GM23248 (cell line): ENCODE measurements around the gene CMIP. TPM values are rescaled to one million over a fixed set of nuclear protein-coding genes. Genes with fewer than 3 reads are reported as not detected.

Experiments
- DNase-seq: peaks from one replicate; pipeline ENCODE4 v3.0.0-alpha.2; 2015
- H2AFZ ChIP-seq: fragments of 200-600 bp; sonication (generic); 2 replicates; pipeline ENCODE4 v1.6.1; 2016; ENCODE audit warnings: antibody characterized with exemption
- H3F3A ChIP-seq: fragments of 200-600 bp; sonication (generic); 2 replicates; pipeline ENCODE4 v1.6.1; 2016; ENCODE audit warnings: mild to moderate bottlenecking, antibody characterized with exemption, mixed run types; ENCODE audit not compliant: insufficient read depth
- H3K27ac ChIP-seq: fragments of 200-600 bp; sonication (generic); 2 replicates; pipeline ENCODE4 v1.5.1; 2016; ENCODE audit warnings: mild to moderate bottlenecking
- H3K27me3 ChIP-seq: fragments of 200-600 bp; sonication (generic); replicated peaks from 2 replicates; pipeline ENCODE4 v1.6.1; 2016; ENCODE audit warnings: mild to moderate bottlenecking; ENCODE audit not compliant: insufficient read depth
- H3K36me3 ChIP-seq: fragments of 200-600 bp; sonication (generic); 2 replicates; pipeline ENCODE4 v1.6.1; 2016; ENCODE audit warnings: low read depth, mild to moderate bottlenecking
- H3K4me1 ChIP-seq: fragments of 200-600 bp; sonication (generic); 2 replicates; pipeline ENCODE4 v1.6.1; 2016; ENCODE audit warnings: mild to moderate bottlenecking; ENCODE audit not compliant: insufficient read depth
- H3K4me2 ChIP-seq: fragments of 200-600 bp; sonication (generic); one replicate; pipeline ENCODE4 v1.6.1; 2016; ENCODE audit warnings: mild to moderate bottlenecking; ENCODE audit not compliant: unreplicated experiment
- H3K4me3 ChIP-seq: fragments of 200-600 bp; sonication (generic); 2 replicates; pipeline ENCODE4 v1.5.1; 2016; ENCODE audit warnings: mild to moderate bottlenecking
- H3K79me2 ChIP-seq: fragments of 200-600 bp; sonication (generic); 2 replicates; pipeline ENCODE4 v1.6.1; 2016; ENCODE audit warnings: mild to moderate bottlenecking; ENCODE audit not compliant: insufficient read depth
- H3K9ac ChIP-seq: fragments of 200-600 bp; sonication (generic); 2 replicates; pipeline ENCODE4 v1.6.1; 2016; ENCODE audit warnings: mild to moderate bottlenecking
- H3K9me2 ChIP-seq: fragments of 200-600 bp; sonication (generic); 2 replicates; pipeline ENCODE4 v1.6.1; 2016; ENCODE audit warnings: mixed run types, mild to moderate bottlenecking, moderate library complexity; ENCODE audit not compliant: insufficient read depth
- H3K9me3 ChIP-seq: fragments of 200-600 bp; sonication (generic); one replicate; pipeline ENCODE4 v1.6.1; 2017; ENCODE audit warnings: low read depth
- H4K20me1 ChIP-seq: fragments of 200-600 bp; sonication (generic); 2 replicates; pipeline ENCODE4 v1.6.0; 2016; ENCODE audit not compliant: insufficient read depth
- EZH2 ChIP-seq: fragments of 200-600 bp; sonication (generic); IDR thresholded peaks from 2 replicates; pipeline ENCODE4 v1.6.1; 2018; ENCODE audit warnings: antibody characterized with exemption, mild to moderate bottlenecking; ENCODE audit not compliant: insufficient read depth, poor library complexity, severe bottlenecking
- EZH2phosphoT487 ChIP-seq: fragments of 200-600 bp; sonication (generic); IDR thresholded peaks from 2 replicates; pipeline ENCODE4 v1.6.1; 2018; ENCODE audit warnings: antibody characterized with exemption, moderate library complexity, mild to moderate bottlenecking, low read depth; ENCODE audit not compliant: insufficient read depth
- WGBS, 2 experiments: methylation state at CpG; one replicate each; pipeline ENCODE4 v1.1.6; 2015 to 2017; ENCODE audit warnings: low lambda C conversion rate in 2 of 2, low coverage in 1 of 2; ENCODE audit errors: missing lambda C conversion rate in 2 of 2; 5-methylcytosine and 5-hydroxymethylcytosine counted together
- in situ Hi-C: fragments of 300-500 bp; cut with MboI; formaldehyde crosslinking; loops from 2 replicates; pipeline ENCODE4 v1.15.0; 2020
- polyA plus RNA-seq: library from polyadenylated mRNA; unstranded; fragments of >200 nt; fragmentation: Nextera tagmentation; extraction: Ambion mirVana; gene quantifications from 2 replicates; pipeline ENCODE4 v1.2.1, GENCODE V29; 2016
- total RNA-seq: library from RNA; depleted of rRNA; stranded (reverse); fragments of >200 nt; shearing (Covaris generic); gene quantifications from 2 replicates; pipeline ENCODE4 v1.2.3, GENCODE V29; 2014

CMIP gene
- total and polyA plus RNA-seq, 2 experiments from 2014 or later, result 1.5 to 9.5 TPM

- Histone ChIP-seq H3K27me3 (no peaks in the 10 kb centered on the region), H3K9me3 (no peaks in the 10 kb centered on the region), H3K4me1 (no peaks in the 10 kb centered on the region), H3K79me2 (no peaks in the 10 kb centered on the region), H4K20me1 (no peaks in the 10 kb centered on the region), H3K9ac (no peak overlapping the region), H3K27ac (no peak overlapping the region), H3K4me2 (no peak overlapping the region), H2AFZ (no peak overlapping the region), H3K4me3 (no peak overlapping the region), H3F3A (no peaks in the 10 kb centered on the region), H3K9me2 (no peaks in the 10 kb centered on the region), H3K36me3 (peaks cover 4% of the 10 kb centered on the region; the same call in 1 of the 2 replicates)
- WGBS, 2 experiments, result 96% methylated on average over 12 to 14 of the region's 14 CpGs
- in situ Hi-C loops, result no loop called here
- TF ChIP-seq EZH2phosphoT487, result no peak
- no peak for TF ChIP-seq EZH2
- no peak for DNase-seq
Measured at GRCh38 chr16:81671738-81672597, 227.4 kb downstream of the CMIP start.

- Histone ChIP-seq H3K9me3 (no peaks in the 10 kb centered on the region), H4K20me1 (no peaks in the 10 kb centered on the region), H3K36me3 (peaks cover 4% of the 10 kb centered on the region; the same call in 1 of the 2 replicates), H3K27me3 (no peaks in the 10 kb centered on the region), H3K79me2 (no peaks in the 10 kb centered on the region), H3K4me1 (no peaks in the 10 kb centered on the region), H3F3A (no peaks in the 10 kb centered on the region), H3K27ac (no peak overlapping the region), H3K4me3 (no peak overlapping the region), H3K9ac (no peak overlapping the region), H2AFZ (no peak overlapping the region), H3K9me2 (no peaks in the 10 kb centered on the region), H3K4me2 (no peak overlapping the region)
- no peak for DNase-seq
- 85 to 92% methylated on average over 7 of the region's 7 CpGs for WGBS, 2 experiments
- TF ChIP-seq EZH2 (no peak), EZH2phosphoT487 (no peak)
- in situ Hi-C loops, result no loop called here
Measured at GRCh38 chr16:81673432-81673831, 228.8 kb downstream of the CMIP start.

- Histone ChIP-seq H3K27me3 (no peaks in the 10 kb centered on the region), H3K36me3 (peaks cover 4% of the 10 kb centered on the region; the same call in 1 of the 2 replicates), H3K79me2 (no peaks in the 10 kb centered on the region), H2AFZ (no peak overlapping the region), H3K9ac (no peak overlapping the region), H3K9me2 (no peaks in the 10 kb centered on the region), H4K20me1 (no peaks in the 10 kb centered on the region), H3K4me1 (no peaks in the 10 kb centered on the region), H3K27ac (no peak overlapping the region), H3K4me3 (no peak overlapping the region), H3K9me3 (no peaks in the 10 kb centered on the region), H3F3A (no peaks in the 10 kb centered on the region), H3K4me2 (no peak overlapping the region)
- DNase-seq, result no peak
- WGBS, 2 experiments, result 73 to 81% methylated on average over 3 of the region's 3 CpGs
- in situ Hi-C loops, result no loop called here
- TF ChIP-seq EZH2phosphoT487 (no peak), EZH2 (no peak)
Measured at GRCh38 chr16:81675662-81676061, 231.1 kb downstream of the CMIP start.

- DNase-seq, result no peak
- no peaks in the 10 kb centered on the region for H3K79me2 ChIP-seq
- TF ChIP-seq EZH2 (no peak), EZH2phosphoT487 (no peak)
- no peaks in the 10 kb centered on the region for H3K9me2 ChIP-seq
- in situ Hi-C loops, result no loop called here
- WGBS, 2 experiments, result 90 to 91% methylated on average over 19 of the region's 19 CpGs
- no peaks in the 10 kb centered on the region for H3F3A ChIP-seq
- H3K9ac ChIP-seq, result no peak overlapping the region
- no peak overlapping the region for H2AFZ ChIP-seq
- no peak overlapping the region for H3K4me3 ChIP-seq
- H3K4me1 ChIP-seq, result no peaks in the 10 kb centered on the region
- peaks cover 4% of the 10 kb centered on the region; the same call in 1 of the 2 replicates for H3K36me3 ChIP-seq
- H3K9me3 ChIP-seq, result no peaks in the 10 kb centered on the region
- no peak overlapping the region for H3K27ac ChIP-seq
- H3K27me3 ChIP-seq, result no peaks in the 10 kb centered on the region
- no peaks in the 10 kb centered on the region for H4K20me1 ChIP-seq
- no peak overlapping the region for H3K4me2 ChIP-seq
Measured at GRCh38 chr16:81676066-81676882, 231.7 kb downstream of the CMIP start.
